H1 (cell line): ENCODE data around the gene C5AR2. TPM values are rescaled to one million over a fixed set of nuclear protein-coding genes. Genes with fewer than 3 reads are reported as not detected.

Source experiments
- ASH2L ChIP-seq: fragments of 200-600, 300-600 bp; sonication (generic); IDR thresholded peaks from one replicate; pipeline ENCODE4 v1.7.1; 2017; ENCODE audit warnings: low read length
- CBX8 ChIP-seq: fragments of 300-800, 300-1000 bp; sonication (generic); IDR thresholded peaks from 2 replicates; pipeline ENCODE4 v1.7.1; 2016; ENCODE audit warnings: low read depth, low read length, borderline replicate concordance
- CHD2 ChIP-seq: IDR thresholded peaks from 2 replicates; pipeline ENCODE4 v1.6.1; 2012; ENCODE audit warnings: low read length, improper control_type of control experiment
- CREB1 ChIP-seq: IDR thresholded peaks from 2 replicates; pipeline ENCODE4 v1.6.1; 2012; ENCODE audit warnings: inconsistent platforms
- CTBP2 ChIP-seq: IDR thresholded peaks from 2 replicates; pipeline ENCODE4 v1.7.0; 2011; ENCODE audit warnings: borderline replicate concordance, mild to moderate bottlenecking, moderate library complexity, mixed read lengths, low read length; ENCODE audit not compliant: insufficient read depth, insufficient read length
- EZH2 ChIP-seq: fragments of 200-600 bp; sonication (generic); IDR thresholded peaks from 2 replicates; pipeline ENCODE4 v1.7.1; 2012; ENCODE audit warnings: low read depth, mild to moderate bottlenecking, moderate library complexity, low read length, inconsistent platforms; ENCODE audit not compliant: severe bottlenecking
- RAD21 ChIP-seq, 2 experiments: IDR thresholded peaks in 1 of 2; conservative IDR thresholded peaks in 1 of 2; 2 replicates each; pipeline ENCODE4 v1.6.1; 2011; ENCODE audit warnings: low read depth in 2 of 2, low read length in 2 of 2, improper control_type of control experiment in 1 of 2, inconsistent platforms in 1 of 2, mild to moderate bottlenecking in 1 of 2, moderate library complexity in 1 of 2
- SP1 ChIP-seq: IDR thresholded peaks from 2 replicates; pipeline ENCODE4 v1.6.1; 2011; ENCODE audit warnings: low read depth, low read length
- TEAD4 ChIP-seq: IDR thresholded peaks from 2 replicates; pipeline ENCODE4 v1.6.1; 2012; ENCODE audit warnings: low read depth, low read length, inconsistent platforms, mixed read lengths
- polyA plus RNA-seq, 7 experiments: library from polyadenylated mRNA; depleted of rRNA in 3 of 7; stranded (reverse) in 5 of 7; unstranded in 2 of 7; fragments of >200 nt in 5 of 7; fragments of 200-250 nt in 2 of 7; gene quantifications; 1 replicate in 5 of 7; 2 replicates in 1 of 7; 4 replicates in 1 of 7; pipeline versions ENCODE4 v1.2.1 to v1.2.3, GENCODE V29; 2011 to 2013; ENCODE audit warnings: missing spikeins in 2 of 7, mixed read lengths in 2 of 7
- total RNA-seq: library from RNA; stranded (reverse); fragmentation: NEBNext Ultra II Directional; extraction: Animal tissue kit (Norgen Biotek cat#: 25700); gene quantifications from 2 replicates; pipeline ENCODE4 v1.2.1, GENCODE V29; 2021
- TF ChIP-seq, protein P1 (sequence below): IDR thresholded peaks from 2 replicates; pipeline ENCODE4 v1.6.1; 2011; ENCODE audit warnings: low read length, improper control_type of control experiment

The C5AR2 gene
- total and polyA plus RNA-seq, 2 of the 8 experiments (the other 6 are each of a cell fraction or from before 2014, with no cell fraction given): 0.08 to 0.15 TPM

- TF ChIP-seq CTBP2 (no peak), TEAD4 (no peak), RAD21 (IDR thresholded peaks at IDR 0.05 in 1 of 2, conservative IDR thresholded peaks at IDR 0.05 in 1 of 2; ENCODE audit: low read depth in 2 of 2, low read length in 2 of 2) (no peak), CREB1 (peak; percentile 27; the same call in 1 of the 2 replicates), SP1 (peak; percentile 67; the same call in 1 of the 2 replicates), CBX8 (no peak), EZH2 (no peak), CHD2 (peak; percentile 40; the same call in 1 of the 2 replicates), ASH2L (no peak)
- TF ChIP-seq, protein P1, sequence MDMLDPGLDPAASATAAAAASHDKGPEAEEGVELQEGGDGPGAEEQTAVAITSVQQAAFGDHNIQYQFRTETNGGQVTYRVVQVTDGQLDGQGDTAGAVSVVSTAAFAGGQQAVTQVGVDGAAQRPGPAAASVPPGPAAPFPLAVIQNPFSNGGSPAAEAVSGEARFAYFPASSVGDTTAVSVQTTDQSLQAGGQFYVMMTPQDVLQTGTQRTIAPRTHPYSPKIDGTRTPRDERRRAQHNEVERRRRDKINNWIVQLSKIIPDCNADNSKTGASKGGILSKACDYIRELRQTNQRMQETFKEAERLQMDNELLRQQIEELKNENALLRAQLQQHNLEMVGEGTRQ: peak; percentile 82
Observed at GRCh38 chr19:47351548-47351947, 19.6 kb downstream of the C5AR2 start (continued).
